ENCODE data around the gene DGKG. TPM values are rescaled to one million over a fixed set of nuclear protein-coding genes. Genes with fewer than 3 reads are reported as not detected.

The DGKG gene
- total RNA-seq, 4 donors from 2014 or later = 1.2 to 13.7 (median 2.1) TPM

DNA sequence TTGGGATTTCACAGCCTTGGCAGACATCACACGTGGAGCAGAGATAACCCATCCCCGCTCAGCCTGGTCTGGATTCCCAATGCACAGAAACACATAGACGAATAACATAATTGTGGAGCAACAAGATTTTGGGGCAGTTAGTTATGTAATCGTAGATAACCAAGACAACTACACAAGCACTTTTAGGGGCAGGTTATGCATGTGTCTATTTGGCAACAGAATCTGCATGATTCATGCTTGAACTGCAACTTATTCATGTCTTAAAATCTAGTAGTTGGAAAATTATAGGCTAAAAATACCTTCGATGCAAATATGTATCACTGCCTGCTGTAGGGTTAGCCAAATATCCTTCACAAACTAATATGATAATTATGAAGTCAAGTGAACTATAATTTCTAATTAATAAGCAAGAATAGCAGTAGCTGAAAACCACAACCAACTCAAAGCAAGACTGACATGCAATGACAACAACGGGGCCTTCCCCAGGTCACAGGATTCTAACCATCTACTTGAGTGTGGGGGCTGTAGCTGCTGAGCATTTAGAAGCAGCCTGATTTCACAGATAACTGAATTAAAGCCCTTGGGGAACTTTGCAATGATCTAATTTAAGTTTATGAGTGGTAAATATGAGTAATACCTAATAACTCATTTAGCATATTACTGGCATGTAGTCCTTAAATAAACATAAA lies 31.1 kb downstream of the DGKG start:
- Histone ChIP-seq H3K27me3 (peaks cover 0 to 30% (median 0%) of the 10 kb centered on the region in 4 donors), H3K36me3 (no peaks in the 10 kb centered on the region), H3K4me3 (no peak overlapping the region), H3K4me1 (no peaks in the 10 kb centered on the region), H3K9me3 (no peaks in the 10 kb centered on the region), H3K27ac (no peak overlapping the region)
- no peak for DNase-seq
- WGBS, 2 donors = 65 to 76% methylated on average over 6 of the region's 6 CpGs
- intact Hi-C loops (cut with DNase I) = no loop called here
- TF ChIP-seq CTCF (IDR thresholded peaks at IDR 0.05) (no peak), POLR2A (IDR thresholded peaks at IDR 0.05) (no peak)

DNA sequence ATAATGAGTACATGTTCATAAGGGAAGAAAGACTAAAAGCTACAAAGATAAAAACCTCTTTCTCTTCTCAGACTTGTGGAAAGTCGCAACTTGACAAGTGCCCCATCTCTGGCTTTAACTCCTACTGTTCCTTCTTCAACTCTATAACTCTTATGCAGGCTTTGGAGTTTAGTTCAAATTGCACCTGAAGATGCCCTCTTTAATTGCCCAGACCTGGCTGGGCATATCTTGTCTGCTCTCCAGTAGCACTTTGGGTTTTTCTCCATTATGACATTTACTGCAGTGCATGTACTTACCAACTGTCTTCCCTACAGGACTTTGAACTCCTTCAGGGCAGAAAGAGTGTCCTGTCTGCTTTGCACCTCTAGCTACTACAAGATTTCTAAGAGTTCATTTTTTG lies 32.4 kb downstream of the DGKG start:
- intact Hi-C loops (cut with DNase I) = no loop called here
- no peaks in the 10 kb centered on the region for H3K4me1 ChIP-seq

DNA sequence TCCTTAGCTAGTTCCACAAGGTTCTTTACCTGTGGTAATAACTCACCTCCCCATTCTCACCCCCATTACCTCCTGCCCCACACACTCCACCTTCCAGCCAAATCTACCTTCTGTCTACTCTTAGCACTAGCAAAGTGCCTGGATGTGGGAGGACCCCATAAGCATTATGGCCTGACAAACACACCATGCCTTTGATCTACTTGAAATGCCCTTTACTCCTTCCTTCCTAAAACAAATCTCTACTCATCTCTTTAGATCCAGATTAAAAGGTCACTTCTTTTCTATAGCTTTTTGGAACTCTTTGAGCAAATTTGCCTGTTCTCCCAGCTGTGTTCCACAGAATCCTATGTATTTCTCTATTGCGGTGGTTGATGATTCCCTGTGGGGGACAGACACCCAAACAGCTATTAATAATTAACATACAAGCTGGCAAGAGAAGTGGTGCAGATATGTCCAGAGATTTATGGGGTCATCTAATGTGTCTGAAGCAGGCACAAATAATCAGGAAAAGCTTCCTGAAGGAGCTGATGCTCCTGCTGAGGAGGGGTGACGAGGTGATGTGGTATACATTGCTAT lies 34.0 kb downstream of the DGKG start:
- TF ChIP-seq POLR2A (IDR thresholded peaks at IDR 0.05) (no peak), CTCF (IDR thresholded peaks at IDR 0.05) (no peak)
- Histone ChIP-seq H3K27me3 (peaks cover 0 to 28% (median 0%) of the 10 kb centered on the region in 4 donors), H3K4me3 (no peak overlapping the region), H3K36me3 (no peaks in the 10 kb centered on the region), H3K4me1 (no peaks in the 10 kb centered on the region), H3K9me3 (no peaks in the 10 kb centered on the region), H3K27ac (no peak overlapping the region)
- no peak for DNase-seq
- 76% methylated on average over 2 of the region's 2 CpGs for WGBS, 2 donors
- intact Hi-C loops (cut with DNase I) = no loop called here

More for the DNA sequence above, 32.4 kb downstream of the DGKG start:
- Histone ChIP-seq H3K9me3 (no peaks in the 10 kb centered on the region), H3K27me3 (peaks cover 0 to 32% (median 0%) of the 10 kb centered on the region in 4 donors), H3K27ac (no peak overlapping the region), H3K36me3 (no peaks in the 10 kb centered on the region), H3K4me3 (no peak overlapping the region)
- WGBS, 2 donors = 82 to 86% methylated on average over 1 of the region's 1 CpG
- TF ChIP-seq CTCF (IDR thresholded peaks at IDR 0.05) (no peak), POLR2A (IDR thresholded peaks at IDR 0.05) (no peak)
- no peak for DNase-seq

DNA sequence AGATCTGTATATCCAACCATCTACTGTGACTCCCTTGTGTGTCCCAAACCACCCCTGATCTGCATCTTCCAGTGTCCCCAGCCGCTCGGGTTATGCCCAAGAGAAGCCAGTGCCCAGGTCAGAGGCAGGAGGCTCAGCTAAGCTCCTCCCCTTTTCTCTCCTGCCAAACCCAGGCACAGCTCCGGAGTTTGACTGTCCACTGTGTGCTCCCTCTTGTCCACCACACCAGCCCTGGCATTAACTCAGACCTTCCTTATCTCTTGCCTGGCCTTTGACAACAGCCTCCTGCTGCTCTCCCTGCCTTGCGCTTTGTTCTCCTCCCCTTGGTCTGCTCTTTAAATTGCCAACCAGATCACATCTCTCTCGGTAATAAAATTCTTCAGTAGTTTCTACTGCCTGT lies 39.3 kb downstream of the DGKG start:
- TF ChIP-seq POLR2A (IDR thresholded peaks at IDR 0.05) (no peak), CTCF (IDR thresholded peaks at IDR 0.05) (no peak)
- H3K9me3 ChIP-seq = no peaks in the 10 kb centered on the region
- DNase-seq = no peak
- no peaks in the 10 kb centered on the region for H3K36me3 ChIP-seq
- H3K4me1 ChIP-seq = no peaks in the 10 kb centered on the region
- 60 to 67% methylated on average over 3 to 5 of the region's 5 CpGs for WGBS, 2 donors
- intact Hi-C loops (cut with DNase I) = no loop called here
- H3K27me3 ChIP-seq = peaks cover 0 to 7% (median 0%) of the 10 kb centered on the region in 4 donors
- no peak overlapping the region for H3K27ac ChIP-seq
- no peak overlapping the region for H3K4me3 ChIP-seq

- Histone ChIP-seq H3K9me3 (no peaks in the 10 kb centered on the region), H3K4me1 (no peaks in the 10 kb centered on the region), H3K27ac (no peak overlapping the region), H3K36me3 (no peaks in the 10 kb centered on the region), H3K4me3 (no peak overlapping the region), H3K27me3 (peaks cover 0 to 7% (median 0%) of the 10 kb centered on the region in 4 donors)
- intact Hi-C loops (cut with DNase I) = no loop called here
- TF ChIP-seq POLR2A (IDR thresholded peaks at IDR 0.05) = no peak
- no peak for TF ChIP-seq CTCF (IDR thresholded peaks at IDR 0.05)
- 67 to 91% methylated on average over 3 of the region's 3 CpGs for WGBS, 2 donors
- no peak for DNase-seq
Measured at GRCh38 chr3:186321746-186322145, 40.3 kb downstream of the DGKG start.
